ENCODE results near the gene CD83. TPM values are rescaled to one million over a fixed set of nuclear protein-coding genes. Genes with fewer than 3 reads are reported as not detected.

The CD83 gene
- total and polyA plus RNA-seq, 9 of the 15 experiments (the other 6 are each of a cell fraction or from before 2014, with no cell fraction given), result 2.5 to 4.1 (median 3.4) TPM

DNA sequence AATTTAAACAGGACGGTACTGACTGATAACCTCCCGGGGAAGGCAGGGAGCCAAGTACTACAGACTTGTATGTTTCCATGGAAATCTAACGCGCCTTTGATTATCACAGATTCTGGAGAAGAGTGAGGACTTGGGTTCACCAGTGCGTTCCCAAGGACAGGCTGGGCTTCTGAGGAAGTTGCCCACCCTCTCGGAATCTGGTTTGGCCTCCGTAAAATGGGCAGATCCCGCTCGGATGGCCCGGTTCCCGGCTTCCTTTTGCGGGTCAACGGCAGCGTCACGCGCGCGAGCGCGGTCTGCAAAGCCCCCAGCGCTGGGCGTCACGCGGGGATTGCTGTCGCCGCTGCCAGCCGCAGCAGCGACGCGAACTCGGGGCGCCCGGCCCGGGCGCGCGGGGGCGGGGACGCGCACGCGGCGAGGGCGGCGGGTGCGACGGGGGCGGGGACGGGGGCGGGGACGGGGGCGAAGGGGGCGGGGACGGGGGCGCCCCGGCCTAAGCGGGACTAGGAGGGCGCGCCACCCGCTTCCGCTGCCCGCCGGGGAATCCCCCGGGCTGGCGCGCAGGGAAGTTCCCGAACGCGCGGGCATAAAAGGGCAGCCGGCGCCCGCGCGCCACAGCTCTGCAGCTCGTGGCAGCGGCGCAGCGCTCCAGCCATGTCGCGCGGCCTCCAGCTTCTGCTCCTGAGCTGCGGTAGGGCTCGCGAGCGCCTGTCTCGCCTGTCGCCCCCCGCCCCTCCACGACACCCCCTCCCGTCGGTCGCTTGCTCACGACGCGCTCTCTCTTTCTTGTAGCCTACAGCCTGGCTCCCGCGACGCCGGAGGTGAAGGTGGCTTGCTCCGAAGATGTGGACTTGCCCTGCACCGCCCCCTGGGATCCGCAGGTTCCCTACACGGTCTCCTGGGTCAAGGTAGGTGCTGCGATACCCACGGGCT lies at the start of gene CD83 (continued):
- TF ChIP-seq, protein P1, sequence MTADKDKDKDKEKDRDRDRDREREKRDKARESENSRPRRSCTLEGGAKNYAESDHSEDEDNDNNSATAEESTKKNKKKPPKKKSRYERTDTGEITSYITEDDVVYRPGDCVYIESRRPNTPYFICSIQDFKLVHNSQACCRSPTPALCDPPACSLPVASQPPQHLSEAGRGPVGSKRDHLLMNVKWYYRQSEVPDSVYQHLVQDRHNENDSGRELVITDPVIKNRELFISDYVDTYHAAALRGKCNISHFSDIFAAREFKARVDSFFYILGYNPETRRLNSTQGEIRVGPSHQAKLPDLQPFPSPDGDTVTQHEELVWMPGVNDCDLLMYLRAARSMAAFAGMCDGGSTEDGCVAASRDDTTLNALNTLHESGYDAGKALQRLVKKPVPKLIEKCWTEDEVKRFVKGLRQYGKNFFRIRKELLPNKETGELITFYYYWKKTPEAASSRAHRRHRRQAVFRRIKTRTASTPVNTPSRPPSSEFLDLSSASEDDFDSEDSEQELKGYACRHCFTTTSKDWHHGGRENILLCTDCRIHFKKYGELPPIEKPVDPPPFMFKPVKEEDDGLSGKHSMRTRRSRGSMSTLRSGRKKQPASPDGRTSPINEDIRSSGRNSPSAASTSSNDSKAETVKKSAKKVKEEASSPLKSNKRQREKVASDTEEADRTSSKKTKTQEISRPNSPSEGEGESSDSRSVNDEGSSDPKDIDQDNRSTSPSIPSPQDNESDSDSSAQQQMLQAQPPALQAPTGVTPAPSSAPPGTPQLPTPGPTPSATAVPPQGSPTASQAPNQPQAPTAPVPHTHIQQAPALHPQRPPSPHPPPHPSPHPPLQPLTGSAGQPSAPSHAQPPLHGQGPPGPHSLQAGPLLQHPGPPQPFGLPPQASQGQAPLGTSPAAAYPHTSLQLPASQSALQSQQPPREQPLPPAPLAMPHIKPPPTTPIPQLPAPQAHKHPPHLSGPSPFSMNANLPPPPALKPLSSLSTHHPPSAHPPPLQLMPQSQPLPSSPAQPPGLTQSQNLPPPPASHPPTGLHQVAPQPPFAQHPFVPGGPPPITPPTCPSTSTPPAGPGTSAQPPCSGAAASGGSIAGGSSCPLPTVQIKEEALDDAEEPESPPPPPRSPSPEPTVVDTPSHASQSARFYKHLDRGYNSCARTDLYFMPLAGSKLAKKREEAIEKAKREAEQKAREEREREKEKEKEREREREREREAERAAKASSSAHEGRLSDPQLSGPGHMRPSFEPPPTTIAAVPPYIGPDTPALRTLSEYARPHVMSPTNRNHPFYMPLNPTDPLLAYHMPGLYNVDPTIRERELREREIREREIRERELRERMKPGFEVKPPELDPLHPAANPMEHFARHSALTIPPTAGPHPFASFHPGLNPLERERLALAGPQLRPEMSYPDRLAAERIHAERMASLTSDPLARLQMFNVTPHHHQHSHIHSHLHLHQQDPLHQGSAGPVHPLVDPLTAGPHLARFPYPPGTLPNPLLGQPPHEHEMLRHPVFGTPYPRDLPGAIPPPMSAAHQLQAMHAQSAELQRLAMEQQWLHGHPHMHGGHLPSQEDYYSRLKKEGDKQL (CRISPR knock-in tag; IDR thresholded peaks at IDR 0.05; ENCODE audit: borderline replicate concordance), result 0 out of 2 replicates have a peak, but pooled peaks have one; percentile 81
- TF ChIP-seq GABPB1 (CRISPR knock-in tag; IDR thresholded peaks at IDR 0.05) (peak; percentile 20; the same call in 1 of the 2 replicates), MECOM (CRISPR knock-in tag; IDR thresholded peaks at IDR 0.05) (0 out of 2 replicates have a peak, but pooled peaks have one; percentile 43), JUND (IDR thresholded peaks at IDR 0.05; ENCODE audit: borderline replicate concordance, low read depth, low read length) (no peak), JUND (tag; IDR thresholded peaks at IDR 0.05; ENCODE audit: borderline replicate concordance, low read depth, low read length) (no peak), BCOR (IDR thresholded peaks at IDR 0.05) (peak; percentile 85), KDM5B (IDR thresholded peaks at IDR 0.05; ENCODE audit: insufficient replicate concordance, low read depth, low read length) (peak; percentile 54), CCNT2 (IDR thresholded peaks at IDR 0.05; ENCODE audit: borderline replicate concordance, extremely low read depth, insufficient read length, low read depth, low read length) (peak; percentile 37), POLR2G (IDR thresholded peaks at IDR 0.05; ENCODE audit: low read depth, low read length) (peak; percentile 80), TCF7 (IDR thresholded peaks at IDR 0.05; ENCODE audit: borderline replicate concordance) (0 out of 2 replicates have a peak, but pooled peaks have one; percentile 4), BHLHE40 (IDR thresholded peaks at IDR 0.05; ENCODE audit: low read length) (peak; percentile 41; the same call in 1 of the 2 replicates), PHF8 (IDR thresholded peaks at IDR 0.05; ENCODE audit: borderline replicate concordance, low read length) (peak; percentile 79; the same call in 1 of the 2 replicates), HDAC2 (IDR thresholded peaks at IDR 0.05) (peak; percentile 51; the same call in 1 of the 2 replicates), HIVEP1 (CRISPR knock-in tag; IDR thresholded peaks at IDR 0.05) (peak; percentile 85), RCOR1 (IDR thresholded peaks at IDR 0.05; ENCODE audit: borderline replicate concordance in 1 of 2, low read depth in 2 of 2, low read length in 2 of 2) (peak in 1 of 2 experiments; percentile 75; a peak in 2 of 4 replicates), CXXC5 (CRISPR knock-in tag; IDR thresholded peaks at IDR 0.05) (peak; percentile 80)
- TF ChIP-seq, protein P2, sequence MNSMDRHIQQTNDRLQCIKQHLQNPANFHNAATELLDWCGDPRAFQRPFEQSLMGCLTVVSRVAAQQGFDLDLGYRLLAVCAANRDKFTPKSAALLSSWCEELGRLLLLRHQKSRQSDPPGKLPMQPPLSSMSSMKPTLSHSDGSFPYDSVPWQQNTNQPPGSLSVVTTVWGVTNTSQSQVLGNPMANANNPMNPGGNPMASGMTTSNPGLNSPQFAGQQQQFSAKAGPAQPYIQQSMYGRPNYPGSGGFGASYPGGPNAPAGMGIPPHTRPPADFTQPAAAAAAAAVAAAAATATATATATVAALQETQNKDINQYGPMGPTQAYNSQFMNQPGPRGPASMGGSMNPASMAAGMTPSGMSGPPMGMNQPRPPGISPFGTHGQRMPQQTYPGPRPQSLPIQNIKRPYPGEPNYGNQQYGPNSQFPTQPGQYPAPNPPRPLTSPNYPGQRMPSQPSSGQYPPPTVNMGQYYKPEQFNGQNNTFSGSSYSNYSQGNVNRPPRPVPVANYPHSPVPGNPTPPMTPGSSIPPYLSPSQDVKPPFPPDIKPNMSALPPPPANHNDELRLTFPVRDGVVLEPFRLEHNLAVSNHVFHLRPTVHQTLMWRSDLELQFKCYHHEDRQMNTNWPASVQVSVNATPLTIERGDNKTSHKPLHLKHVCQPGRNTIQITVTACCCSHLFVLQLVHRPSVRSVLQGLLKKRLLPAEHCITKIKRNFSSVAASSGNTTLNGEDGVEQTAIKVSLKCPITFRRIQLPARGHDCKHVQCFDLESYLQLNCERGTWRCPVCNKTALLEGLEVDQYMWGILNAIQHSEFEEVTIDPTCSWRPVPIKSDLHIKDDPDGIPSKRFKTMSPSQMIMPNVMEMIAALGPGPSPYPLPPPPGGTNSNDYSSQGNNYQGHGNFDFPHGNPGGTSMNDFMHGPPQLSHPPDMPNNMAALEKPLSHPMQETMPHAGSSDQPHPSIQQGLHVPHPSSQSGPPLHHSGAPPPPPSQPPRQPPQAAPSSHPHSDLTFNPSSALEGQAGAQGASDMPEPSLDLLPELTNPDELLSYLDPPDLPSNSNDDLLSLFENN (IDR thresholded peaks at IDR 0.05; ENCODE audit: low read depth in 2 of 2, low read length in 2 of 2), result no peak

Data from K562 (cell line).